CD4-positive, alpha-beta T cell treated with Interleukin-10 for 1 hour (primary cell): ENCODE measurements around the gene FAM124A.

ENCODE experiments used
- DNase-seq: peaks from one replicate; pipeline ENCODE4 v3.0.0-alpha.2; 2020

The FAM124A gene

DNA sequence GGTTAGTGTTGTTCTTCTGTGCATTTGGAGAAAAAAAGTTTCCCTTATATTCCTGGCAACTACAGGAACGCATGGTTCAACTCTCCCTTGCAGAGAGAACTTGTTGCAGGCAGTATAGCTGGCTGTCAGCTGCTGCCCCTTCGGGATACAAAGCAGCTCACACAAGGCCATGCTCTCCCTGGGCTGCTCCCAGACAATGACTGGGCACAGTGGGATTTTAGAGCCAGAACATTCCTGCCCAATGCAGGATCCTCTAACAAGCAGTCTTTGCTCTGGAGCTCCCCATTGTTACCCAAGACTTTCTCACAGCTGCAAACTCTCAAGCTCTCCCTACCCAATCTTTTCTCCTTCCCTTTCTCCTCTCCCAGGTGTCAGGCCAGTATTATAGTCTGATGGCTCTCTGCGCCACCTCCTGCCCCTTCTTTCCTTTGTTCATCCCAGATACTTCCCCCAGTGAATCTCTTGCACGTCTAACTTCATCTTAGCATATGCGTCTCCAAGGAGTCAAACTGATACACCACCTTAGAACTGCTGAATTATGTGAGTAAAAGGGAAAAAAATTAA, 89.8 kb downstream of the FAM124A start:
- no peak for DNase-seq

DNA sequence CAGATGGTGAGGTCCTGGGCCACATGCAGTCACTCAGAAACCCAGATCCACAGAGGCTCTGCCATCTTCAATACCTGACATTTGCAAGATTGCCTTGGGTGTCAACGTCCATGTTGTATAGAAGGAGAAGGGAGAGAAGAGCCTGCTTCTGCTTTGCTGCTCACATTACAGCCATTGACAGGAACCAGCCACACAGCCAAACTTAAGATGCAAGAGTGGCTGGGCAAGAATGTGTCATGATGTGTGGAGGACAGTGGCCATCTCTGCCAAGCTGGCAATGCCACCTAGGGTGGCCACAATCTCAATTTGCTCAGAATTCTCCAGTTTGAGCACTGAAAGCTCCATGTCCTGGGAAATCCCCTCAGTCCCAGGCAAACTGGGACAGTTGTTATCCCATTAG, 91.4 kb downstream of the FAM124A start:
- DNase-seq, result no peak

DNA sequence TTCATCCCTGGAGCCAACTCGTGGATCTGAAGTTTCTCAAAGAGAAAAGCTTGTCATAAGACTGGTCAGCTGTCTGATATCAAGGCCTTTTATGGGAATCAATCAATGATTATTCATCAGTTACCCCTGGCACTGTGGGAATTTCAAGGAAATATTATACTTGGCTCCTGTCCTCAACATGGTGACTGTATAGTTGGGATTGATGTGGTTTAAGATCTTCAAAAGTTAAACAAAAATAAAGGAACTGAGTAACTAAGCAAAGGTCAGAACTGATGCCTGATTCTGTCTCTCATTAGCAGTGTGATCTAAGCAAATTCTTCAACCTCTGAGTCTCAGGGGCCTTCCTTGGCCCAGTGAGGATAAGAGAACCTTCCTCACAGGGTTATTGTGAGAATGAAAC, 95.1 kb downstream of the FAM124A start:
- no peak for DNase-seq

DNA sequence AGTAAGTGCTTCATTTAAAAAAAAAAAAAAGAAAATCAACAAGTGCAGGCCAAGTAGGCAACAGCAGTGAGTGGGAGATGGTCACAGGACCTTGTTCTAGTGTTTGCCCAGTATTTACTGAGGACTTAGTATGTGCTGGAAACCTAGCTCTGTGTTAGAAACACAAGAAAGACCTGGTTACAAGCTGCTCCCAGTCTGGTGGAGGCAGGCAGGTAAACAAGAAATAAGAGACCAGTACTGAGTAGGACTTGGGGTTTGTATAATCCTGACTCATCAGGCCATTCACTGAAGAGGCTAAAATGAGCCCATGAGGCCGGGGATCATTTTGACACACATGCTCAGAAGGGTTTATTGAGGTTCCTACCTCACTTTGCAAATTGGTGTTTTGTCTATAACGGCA, 95.8 kb downstream of the FAM124A start:
- no peak for DNase-seq

DNA sequence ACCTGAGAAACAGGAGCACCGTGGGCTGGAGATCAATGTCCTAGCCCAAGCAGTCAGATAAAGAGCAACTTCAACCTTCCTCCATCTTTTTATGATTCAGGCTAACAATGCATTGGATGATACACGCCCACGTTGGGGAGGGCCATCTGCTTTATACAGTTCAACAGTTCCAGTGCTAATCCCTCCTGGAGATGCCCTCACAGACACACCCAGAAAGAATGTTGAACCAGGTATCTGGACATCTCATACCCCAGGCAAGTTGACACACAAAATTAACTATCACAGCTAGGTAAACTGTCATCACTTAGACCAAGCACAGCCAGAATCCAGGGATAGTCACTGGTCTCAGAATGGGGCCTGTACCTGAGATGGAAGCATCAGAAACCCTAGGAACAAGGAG, 96.7 kb downstream of the FAM124A start:
- no peak for DNase-seq

DNA sequence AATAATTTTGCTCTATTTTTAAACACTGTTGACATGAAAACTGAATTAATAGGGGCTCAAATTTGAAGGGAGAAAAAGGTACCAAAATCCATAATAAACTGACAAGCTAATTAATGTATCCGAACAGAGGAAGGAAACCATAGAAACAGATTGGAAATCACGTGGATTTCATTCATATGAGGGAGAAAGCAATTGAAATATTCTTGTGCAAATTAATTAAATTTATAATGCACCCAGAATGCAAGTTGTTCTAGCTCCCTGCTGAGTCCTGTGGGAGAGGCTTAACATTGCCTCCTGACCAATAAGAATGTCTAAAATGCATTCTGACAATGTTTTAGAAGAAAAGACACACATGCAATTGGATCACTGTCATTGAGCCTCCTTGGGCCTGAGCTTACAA, 99.6 kb downstream of the FAM124A start:
- DNase-seq, result no peak

GRCh38 chr13:51322826-51323225, 100.6 kb downstream of the FAM124A start:
- no peak for DNase-seq

GRCh38 chr13:51323824-51324511, 101.8 kb downstream of the FAM124A start:
- no peak for DNase-seq

DNA sequence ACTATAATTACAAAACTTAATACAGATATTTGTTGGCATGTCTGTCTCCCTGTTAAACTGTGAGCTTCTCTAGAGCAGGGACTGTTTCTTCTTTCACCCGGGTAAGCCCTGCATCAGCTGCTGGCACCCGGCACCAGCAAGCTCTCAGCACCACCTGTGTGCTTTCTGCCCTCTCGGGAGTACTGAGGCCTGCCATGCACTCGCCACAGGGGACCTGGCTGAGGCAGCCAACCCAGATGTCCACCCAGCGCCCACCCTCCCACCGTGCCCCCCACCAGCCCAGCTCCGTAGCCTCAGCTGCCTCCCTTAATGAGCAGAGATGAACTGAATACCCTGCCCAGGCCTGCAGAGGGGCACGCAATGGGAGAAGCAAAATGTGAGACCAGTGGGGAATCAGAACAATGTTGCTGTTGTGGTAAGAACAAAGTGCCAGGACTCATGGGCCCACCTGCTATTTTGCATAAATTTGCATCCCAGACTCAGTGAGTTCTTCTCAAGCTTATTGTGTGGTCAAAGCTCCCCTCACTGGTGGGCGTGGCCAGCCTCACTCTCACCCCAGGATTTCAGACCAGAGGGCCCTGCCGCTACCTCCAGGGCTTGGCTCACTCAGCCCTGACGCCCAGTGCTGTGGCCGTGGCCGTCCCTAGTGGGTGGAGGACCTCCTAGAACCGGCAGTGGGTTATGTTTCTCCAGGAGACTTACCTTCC, 102.7 kb downstream of the FAM124A start:
- no peak for DNase-seq

DNA sequence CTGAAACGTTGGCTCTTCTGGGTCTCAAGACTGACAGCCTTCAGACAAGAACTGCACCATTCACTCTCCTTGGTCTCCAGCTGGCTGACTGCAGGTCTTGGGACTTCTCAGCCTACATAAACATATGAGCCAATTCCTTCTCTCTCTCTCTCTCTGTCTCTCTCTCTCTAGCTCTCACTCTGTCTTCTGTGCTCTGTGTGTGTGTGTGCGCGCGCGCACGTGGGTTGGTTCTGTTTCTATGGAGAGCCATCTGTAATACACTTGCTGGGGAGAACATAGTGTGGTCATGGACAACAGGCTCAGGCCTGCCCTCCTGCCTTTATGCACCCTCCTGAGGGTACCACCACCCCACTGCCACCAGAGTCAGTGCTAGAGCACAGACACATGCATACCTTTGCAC, 103.6 kb downstream of the FAM124A start:
- no peak for DNase-seq

GRCh38 chr13:51326777-51327176, 104.6 kb downstream of the FAM124A start:
- DNase-seq, result no peak

GRCh38 chr13:51327961-51328360, 105.8 kb downstream of the FAM124A start:
- no peak for DNase-seq

DNA sequence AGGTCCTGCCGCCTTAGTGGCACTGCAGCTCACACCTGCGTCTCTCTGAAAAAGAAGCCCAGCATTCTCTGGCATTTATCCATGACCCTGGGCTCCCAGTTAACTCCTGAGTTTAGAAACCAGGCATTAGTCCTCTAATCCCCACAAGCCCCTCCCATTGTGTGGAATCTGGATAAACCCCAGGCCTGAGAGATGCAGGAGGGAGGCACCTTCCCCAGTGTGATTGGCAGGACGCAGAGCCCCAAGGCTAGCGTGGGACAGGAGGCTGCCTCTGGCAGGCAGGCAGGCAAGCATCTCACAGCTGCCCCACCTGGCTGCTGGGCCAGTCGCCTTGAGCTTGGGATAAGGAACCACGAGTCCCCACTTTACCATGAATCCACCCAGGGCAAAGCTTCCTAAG, 106.3 kb downstream of the FAM124A start:
- DNase-seq, result no peak

DNA sequence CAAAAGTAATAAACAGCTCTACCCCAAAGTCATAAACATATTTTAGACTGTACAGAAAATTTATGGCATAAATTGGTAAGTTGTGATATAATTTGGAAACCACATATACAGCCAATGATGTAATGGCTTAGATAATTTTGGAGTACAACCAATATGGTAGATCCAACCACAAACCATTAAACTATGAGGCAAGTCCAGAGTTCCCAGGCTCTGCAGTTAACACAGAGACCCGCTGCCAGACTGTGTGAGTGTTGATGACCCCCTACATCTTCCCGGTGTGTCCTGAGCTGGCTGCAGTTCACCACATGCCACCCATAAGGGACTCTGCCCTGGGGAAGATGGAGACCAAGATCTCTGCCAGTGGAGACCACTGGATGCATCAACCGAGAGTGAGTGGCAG, 107.4 kb downstream of the FAM124A start:
- no peak for DNase-seq

GRCh38 chr13:51330791-51331190, 108.6 kb downstream of the FAM124A start:
- no peak for DNase-seq

- no peak for DNase-seq
These were observed 109.2 kb downstream of the FAM124A start for GRCh38 chr13:51331354-51331861.

DNA sequence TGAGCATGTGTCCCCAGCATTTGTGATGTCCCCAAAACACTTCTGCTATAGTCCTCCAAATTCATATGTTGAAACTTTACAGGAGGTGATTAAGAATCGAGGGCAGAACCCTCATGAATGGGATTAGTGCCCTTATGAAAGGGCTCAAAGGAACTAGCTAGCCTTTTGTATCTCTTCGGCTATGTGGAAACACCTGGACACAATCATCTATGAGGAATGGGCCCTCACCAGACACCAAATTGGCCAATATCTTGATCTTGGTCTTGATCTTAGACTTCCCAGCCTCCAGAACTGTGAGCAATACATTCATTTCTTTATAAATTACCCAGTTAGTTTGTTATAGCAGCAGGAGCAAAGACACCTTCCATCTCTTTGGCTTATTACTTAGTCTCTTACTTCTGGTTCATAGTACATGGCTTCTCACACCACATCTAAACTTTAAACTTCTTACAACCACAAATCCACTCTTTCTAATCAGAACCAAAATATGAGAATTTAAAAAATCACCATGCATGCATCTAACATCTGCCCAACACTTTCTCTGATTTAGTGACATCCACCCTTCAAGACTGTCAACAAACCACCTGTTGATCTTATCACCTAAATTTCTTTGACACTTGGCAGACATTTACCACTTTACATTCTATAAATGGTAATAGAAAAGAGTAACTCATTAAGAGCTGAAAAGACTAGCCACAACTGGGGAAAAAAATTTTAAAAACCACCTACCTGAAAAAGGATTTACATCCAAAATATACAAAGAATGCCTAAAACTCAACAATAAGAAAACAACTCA, 110.6 kb downstream of the FAM124A start:
- no peak for DNase-seq

- DNase-seq, result no peak
These were observed 111.2 kb downstream of the FAM124A start for GRCh38 chr13:51333421-51333820.

DNA sequence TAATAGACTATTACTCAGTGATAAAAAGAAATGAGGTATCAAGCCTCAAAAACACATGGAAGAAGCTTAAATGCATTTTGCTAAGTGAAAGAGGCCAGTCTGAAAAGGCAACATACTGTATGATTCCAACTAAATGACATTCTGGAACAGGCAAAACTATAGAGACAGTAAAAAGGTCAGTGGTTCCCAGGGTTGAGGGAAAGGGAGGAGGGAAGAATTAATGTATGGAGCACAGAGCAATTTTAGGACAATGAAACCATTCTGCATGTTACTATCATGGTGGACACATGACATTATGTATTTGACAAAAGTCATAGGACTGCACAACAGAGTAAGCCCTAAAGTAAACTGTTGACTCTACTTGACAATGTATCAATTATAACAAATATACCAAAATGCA, 111.6 kb downstream of the FAM124A start:
- DNase-seq, result no peak
